ENCODE results near the gene LIMS4.
"Not testable (repeated sequence)": the region's sequence is repeated elsewhere in the genome, so short reads cannot be mapped to it uniquely, and the experiment has no call there.

Gene LIMS4

GRCh38 chr2:110472171-110473058 lies at the start of gene LIMS4:
Gene LIMS4, minus strand, starts transcription at chr2:110472816. Its CDS starts 38 bp downstream, at chr2:110472778.
- not testable (repeated sequence) for DNase-seq

GRCh38 chr2:110499755-110500377 lies 27.2 kb upstream of the LIMS4 start:
- not testable (repeated sequence) for DNase-seq

- DNase-seq, result not testable (repeated sequence)
Measured at GRCh38 chr2:110496027-110496426, 23.4 kb upstream of the LIMS4 start.

- not testable (repeated sequence) for DNase-seq
Measured at GRCh38 chr2:110494488-110494887, 21.9 kb upstream of the LIMS4 start.

GRCh38 chr2:110488991-110489390 lies 16.4 kb upstream of the LIMS4 start:
- DNase-seq, result not testable (repeated sequence)

GRCh38 chr2:110482697-110483096 lies 10.1 kb upstream of the LIMS4 start:
- not testable (repeated sequence) for DNase-seq

GRCh38 chr2:110481200-110481599 lies 8.6 kb upstream of the LIMS4 start:
- DNase-seq, result not testable (repeated sequence)

GRCh38 chr2:110480084-110480483 lies 7.5 kb upstream of the LIMS4 start:
- DNase-seq, result not testable (repeated sequence)

- not testable (repeated sequence) for DNase-seq
Measured at GRCh38 chr2:110477370-110477769, 4.8 kb upstream of the LIMS4 start.

- DNase-seq, result not testable (repeated sequence)
Measured at GRCh38 chr2:110476952-110477351, 4.3 kb upstream of the LIMS4 start.

GRCh38 chr2:110475627-110476359 lies 3.2 kb upstream of the LIMS4 start:
- DNase-seq, result not testable (repeated sequence)

GRCh38 chr2:110474898-110475297 lies 2.3 kb upstream of the LIMS4 start:
- DNase-seq, result not testable (repeated sequence)

- DNase-seq, result not testable (repeated sequence)
Measured at GRCh38 chr2:110473059-110473358, 393 bp upstream of the LIMS4 start.

GRCh38 chr2:110468921-110469320 lies 3.7 kb downstream of the LIMS4 start:
- DNase-seq, result not testable (repeated sequence)

- DNase-seq, result not testable (repeated sequence)
Measured at GRCh38 chr2:110465312-110465711, 7.3 kb downstream of the LIMS4 start.

GRCh38 chr2:110462458-110462857 lies 10.2 kb downstream of the LIMS4 start:
- DNase-seq, result not testable (repeated sequence)

- DNase-seq, result not testable (repeated sequence)
Measured at GRCh38 chr2:110460318-110460717, 12.3 kb downstream of the LIMS4 start.

- not testable (repeated sequence) for DNase-seq
Measured at GRCh38 chr2:110457214-110457590, 15.4 kb downstream of the LIMS4 start.

- not testable (repeated sequence) for DNase-seq
Measured at GRCh38 chr2:110456291-110457213, 16.1 kb downstream of the LIMS4 start.

GRCh38 chr2:110455080-110455670 lies 17.4 kb downstream of the LIMS4 start:
- DNase-seq, result not testable (repeated sequence)
